ENCODE data around the gene ABCC4. TPM values are rescaled to one million over a fixed set of nuclear protein-coding genes. Genes with fewer than 3 reads are reported as not detected.

The ABCC4 gene
- total RNA-seq, 1 donor from 2014 or later, result 39.8 TPM

DNA sequence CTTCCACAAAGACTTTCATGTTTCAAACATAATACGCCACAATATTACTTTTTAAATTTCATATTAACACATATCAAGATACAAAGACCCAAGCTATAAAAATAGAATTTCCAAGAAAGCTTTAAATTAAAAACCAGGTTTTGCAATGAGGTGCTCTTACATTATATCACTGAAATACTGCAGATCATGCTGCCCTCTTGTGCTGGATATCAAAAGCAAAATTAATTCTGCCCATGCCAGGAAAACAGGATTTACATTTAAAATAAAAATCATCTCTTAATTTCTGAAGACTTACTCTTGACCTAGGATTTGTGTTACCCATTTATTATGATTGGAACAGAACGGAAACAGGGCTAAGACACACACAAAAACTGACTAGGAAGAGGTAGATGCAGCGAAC is 145.0 kb downstream of the ABCC4 start:
- DNase-seq (ENCODE audit: low spot score), result no peak

DNA sequence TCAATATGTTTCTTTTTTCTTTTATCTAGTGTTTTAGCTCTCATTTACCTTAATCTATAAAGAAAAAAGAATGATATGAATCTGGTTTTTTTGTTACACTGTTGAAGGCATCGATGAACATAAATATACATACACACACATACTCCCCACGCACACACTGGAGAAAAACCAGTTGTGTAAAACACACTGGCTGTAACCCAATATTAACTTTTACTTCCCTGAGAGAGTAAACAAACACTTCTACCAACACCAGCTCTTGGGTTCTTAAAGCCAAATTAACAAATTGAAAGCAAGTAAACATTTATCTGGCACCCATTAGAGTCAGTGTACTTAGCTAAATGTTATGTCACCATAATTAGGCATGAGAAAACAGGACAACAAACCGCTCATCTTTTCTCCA is 145.7 kb downstream of the ABCC4 start:
- DNase-seq (ENCODE audit: low spot score), result no peak

DNA sequence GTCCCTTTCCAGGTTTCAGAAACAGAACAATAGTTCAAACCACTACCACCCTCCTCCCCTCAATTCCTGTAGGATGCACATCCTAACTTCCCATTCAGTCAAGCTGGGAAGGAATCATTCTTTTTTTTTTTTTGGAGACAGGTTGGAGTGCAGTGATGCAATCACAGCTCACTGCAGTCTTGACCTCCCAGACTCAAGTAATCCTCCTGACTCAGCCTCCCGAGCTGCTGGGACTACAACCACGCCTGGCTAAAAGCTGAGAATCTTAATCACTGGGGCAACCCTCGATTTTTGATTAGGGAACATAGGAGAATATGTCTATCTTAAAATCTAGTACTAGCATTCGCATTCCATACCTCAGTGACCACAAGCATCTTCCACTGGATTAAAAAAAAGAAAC is 146.2 kb downstream of the ABCC4 start:
- DNase-seq (ENCODE audit: low spot score), result no peak

DNA sequence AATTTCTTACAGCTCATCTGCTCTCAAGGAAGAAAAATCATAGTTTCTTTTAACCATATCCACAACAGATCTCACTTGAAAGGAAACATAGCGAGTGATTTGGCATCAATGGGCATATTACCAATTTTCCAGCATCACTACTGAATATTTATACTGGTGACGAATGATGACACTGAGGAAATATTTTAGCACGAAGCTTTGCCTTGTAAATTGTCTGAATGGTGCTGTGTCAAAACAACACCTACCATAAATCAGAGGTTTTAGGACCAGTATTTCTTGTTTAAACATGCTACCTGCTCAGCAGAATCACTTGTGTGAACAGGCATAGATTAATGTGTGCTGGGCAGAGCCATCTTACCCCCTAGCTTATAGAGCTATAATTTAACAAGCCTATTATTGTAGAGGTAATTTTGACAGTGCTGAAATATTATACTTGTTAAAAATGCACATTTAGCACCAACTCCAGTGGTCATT is 146.8 kb downstream of the ABCC4 start:
- DNase-seq (ENCODE audit: low spot score), result no peak

DNA sequence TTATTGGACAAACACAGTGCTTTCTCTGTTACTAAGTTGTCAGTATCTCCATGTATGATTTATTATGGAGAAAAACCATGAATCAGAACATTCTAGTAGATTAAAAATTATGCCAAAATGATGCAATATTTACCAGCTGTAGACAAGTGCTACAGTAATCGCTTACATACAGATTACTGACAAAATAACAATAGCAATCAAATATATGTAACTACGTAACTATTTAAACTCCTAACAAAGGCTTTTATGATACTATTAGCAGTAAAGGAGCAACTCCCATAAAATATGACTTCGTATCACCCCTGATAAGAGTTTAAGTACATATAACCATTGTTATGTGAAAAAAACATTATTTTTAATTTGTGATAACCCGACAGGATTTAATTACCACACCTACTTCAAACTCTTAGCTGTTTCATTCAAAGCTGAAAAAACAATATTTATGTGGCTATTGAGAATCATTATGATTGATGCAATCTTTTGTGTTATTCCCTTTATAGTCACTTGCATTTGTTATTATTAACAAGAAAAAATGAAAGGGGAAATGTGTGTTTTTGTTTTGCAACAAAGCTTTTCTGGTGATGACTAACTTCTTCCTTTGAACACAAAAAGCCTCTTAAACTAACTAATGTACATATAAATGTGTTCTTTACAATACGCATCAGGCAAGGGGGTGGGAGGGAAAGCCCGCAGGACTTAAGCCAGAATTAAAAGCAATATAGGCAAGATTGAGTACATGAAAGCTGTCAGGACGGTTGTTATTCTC is 147.4 kb downstream of the ABCC4 start:
- DNase-seq (ENCODE audit: low spot score), result no peak

DNA sequence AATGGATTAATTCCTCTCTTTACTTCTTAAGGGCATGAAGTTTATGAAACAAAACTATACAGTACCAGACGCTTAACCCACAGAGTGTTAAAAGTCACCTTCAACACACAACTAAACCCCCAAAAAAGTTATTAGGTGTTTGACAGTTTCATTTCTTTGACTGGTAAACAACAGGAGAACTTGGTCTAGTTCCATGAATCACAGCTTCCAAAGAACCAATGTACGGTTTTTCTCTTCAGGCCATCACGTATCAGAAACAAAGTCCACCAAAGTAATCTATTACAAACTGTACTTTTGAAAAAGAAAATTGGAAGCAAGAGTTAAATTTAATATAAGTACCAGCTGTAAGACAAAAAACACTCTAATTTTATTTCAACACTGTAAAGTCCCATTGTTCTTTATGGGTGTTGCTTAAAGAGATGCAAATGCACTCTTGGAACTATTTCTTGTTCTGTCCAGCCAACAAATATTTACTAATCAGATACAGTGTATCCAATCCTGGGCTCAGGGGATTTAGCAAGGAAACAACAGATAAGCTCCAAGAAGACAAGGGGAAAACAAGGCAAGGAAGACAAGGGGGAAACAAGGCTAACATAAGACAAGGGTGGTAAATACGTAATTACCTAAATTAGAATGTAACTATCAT is 149.2 kb downstream of the ABCC4 start:
- DNase-seq (ENCODE audit: low spot score), result no peak

DNA sequence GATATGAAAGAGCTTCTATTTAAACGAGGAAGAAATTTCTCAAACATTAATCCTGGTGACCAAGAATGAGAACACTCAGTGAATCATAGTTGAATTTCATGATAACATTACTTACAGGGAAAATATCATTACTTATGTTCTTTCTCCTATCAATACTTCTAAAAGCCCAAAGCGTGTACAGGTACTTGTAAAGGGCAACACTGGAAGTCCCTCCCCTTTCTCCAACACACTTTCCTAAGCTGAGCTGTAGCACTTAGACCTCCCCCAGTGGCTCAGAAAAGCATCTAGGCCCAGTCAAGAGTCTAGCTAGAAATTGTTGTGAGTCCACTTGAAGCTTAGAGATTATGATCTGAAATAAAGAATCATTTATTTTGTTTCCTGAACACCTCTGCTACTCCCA is 150.7 kb downstream of the ABCC4 start:
- DNase-seq (ENCODE audit: low spot score), result no peak

DNA sequence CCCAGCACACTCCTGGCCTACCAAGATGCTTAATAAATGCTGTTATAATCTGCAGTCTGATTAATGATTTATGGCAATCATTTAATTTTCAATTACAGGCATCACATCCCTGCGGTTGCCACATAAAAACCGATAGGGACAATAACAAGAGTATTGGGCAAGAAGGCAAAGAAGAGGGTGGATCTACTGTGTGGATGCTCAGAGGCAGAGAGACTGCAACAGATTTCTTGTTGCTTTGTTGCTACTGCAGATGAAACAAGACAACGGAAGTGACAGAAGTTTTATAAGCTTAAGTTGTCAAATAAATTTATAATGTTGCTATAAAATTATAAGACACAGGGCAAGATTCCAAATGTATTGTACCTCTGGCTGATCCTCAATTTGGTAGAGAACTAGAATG is 154.8 kb downstream of the ABCC4 start:
- DNase-seq (ENCODE audit: low spot score), result no peak

DNA sequence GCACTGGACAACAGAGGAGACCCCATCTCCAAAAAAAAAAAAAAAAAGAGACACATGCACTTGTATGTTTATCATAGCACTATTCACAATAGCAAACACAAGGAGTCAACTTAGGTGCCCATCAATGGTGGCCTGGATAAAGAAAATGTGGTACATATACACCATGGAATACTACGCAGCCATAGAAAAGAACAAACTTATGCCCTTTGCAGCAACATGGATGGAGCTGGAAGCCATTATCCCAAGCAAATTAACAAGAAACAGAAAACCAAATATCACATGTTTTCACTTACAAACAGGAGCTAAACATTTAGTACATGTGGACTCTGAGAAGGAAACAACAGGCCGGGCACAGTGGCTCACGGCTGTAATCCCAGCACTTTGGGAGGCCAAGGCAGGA is 155.7 kb downstream of the ABCC4 start:
- no peak for DNase-seq (ENCODE audit: low spot score)

DNA sequence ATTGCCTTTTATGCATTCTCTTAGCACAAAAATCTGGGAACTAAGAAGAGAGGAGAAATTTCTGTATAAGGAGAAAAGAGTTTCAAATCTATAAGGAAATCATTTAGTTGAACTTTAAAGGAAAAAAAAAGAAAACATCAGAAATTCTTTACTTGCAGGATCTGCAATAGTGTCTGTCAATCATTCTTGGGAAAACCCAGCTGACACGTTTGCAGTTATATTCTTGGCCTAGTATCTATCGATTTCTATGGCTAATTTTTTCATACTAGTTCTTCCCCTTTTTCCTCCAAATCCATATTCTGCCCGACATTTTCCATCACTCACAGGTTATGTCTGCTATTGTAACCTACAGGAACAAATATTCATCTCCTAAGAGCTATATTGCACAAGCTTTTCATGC is 160.7 kb downstream of the ABCC4 start:
- DNase-seq (ENCODE audit: low spot score), result no peak

DNA sequence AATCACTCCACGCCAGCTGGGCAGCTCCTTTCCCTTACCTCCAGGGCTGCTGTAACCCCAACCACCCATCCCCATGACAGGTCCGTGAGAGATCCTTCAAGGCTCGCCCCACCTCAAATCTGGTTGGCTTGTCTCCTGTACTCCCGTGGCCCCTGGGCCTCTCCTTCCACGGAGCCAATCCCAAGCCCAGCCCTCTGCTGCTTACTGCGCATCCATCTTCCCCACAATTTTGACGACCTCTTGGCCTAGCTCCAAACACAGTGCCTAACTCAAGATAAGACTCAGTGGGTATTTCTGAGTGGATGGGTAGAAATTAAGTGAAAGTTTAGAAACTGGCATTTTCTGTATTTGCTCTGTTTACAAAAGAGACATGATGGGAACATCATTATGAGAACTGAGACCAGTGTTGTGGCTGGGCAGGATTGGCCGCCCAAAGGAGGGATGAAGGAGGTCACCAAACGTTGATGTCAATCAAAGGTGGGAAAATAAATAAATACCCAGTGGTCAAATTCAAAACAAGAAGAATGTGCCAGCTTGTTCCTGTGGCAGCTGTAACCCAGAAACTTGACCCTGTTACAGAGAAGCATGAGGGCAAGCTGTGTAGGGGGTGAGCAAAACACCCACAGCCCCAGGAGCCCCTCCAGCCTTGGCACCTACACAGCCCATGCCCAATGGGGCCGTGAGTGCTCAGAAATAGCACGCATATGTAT is 162.2 kb downstream of the ABCC4 start:
- no peak for DNase-seq (ENCODE audit: low spot score)

DNA sequence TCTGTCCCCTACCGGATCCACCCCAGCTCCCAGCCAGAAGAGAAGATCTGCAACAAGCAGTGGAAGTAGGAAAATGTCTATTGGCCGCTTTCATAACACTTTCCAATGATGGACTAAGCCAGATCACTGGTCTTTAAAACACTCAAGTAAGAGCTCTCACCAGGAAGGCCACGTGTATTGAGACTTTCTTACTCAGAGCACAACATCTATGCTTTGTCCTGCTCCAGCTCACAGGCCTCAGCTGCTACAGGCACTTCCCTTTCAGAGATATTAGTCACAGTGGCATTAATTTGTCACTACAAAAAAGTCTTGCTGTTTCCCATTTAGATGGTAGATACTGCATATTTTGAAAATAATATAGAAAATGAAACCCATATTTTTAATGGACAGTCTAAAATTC is 164.2 kb downstream of the ABCC4 start:
- DNase-seq (ENCODE audit: low spot score), result no peak

DNA sequence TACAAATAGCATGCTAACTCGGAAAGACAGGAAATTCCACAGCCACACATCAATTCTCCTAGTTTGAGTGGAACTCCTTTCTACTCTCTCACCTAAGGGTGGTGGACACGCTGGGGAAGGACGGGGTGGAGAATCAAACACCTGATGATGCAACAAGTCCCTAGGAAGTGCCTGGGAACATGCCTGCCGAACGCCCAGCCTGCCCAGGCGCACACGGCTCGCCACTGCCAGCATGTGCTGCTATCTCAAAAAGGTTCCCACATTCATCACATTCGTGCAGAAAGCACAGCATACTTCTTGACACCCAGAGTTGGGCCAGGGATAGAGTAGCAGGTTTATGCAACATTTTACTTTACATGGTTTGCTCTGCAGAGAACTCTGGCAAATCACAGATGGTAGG is 164.6 kb downstream of the ABCC4 start:
- no peak for DNase-seq (ENCODE audit: low spot score)

DNA sequence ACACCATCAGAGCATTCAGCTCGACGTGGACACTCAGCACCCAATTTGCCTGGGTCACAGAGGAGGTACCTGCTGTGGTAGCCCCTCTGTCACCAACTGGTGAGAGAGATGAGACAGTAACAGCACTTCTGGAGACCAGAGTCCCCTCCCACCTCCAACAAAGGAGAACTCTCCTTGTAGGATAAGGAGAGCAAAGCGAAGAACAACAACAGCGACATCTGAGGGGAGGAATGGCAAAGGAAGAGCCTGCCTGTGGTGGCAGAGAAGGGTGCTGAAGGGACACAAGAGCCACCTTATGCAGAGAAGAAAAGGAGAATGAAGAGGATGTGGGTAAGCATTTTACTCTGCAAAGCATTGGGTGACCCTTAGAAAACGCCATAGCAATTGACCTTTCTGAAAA is 167.8 kb downstream of the ABCC4 start:
- no peak for DNase-seq (ENCODE audit: low spot score)

DNA sequence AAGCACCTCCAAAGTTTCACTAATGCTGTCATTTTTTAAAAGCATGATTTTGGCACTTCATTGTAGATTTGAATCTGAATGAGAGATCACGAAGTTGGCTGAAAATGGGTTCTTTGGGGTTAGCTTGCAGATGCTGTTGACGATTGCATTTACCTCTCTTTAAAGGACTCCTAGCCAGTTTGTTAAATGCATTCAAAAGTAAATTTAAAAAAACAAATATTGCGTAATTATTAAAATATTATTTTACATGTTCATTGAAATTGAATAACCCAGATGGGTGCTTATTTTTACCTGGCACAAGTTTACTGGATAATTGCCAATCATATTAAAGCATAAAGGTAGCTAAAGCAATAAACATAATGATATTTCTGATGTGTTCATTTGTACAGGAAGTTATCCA is 172.2 kb downstream of the ABCC4 start:
- DNase-seq (ENCODE audit: low spot score), result no peak

DNA sequence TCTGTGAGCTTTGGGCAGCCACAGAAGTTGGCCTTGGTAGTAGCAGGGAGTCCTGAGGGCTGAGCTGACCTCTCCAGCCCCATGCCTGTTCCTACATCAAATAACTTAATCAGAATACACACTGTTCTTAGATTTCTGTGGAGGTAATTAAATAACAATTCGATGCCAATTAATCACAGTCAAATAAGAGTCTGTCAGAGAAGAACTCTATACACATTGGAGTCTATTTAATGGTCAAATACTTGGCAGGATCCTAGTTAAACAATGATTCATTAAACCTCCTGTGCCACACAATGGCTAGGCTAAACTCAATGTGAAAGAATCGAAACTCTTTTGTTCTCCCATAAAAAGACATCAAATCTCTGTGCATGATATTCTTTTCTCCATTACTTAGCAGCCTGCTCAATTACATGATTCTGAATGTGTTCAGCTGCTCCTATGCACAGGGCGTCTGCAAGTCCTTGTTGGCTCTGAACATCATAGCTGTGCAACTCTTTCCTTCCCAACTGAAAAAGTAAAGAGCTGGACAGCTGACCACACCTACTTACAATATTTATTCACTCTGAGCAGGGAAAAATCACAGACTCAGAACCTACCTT is 173.1 kb downstream of the ABCC4 start:
- peak; percentile 47 for DNase-seq (ENCODE audit: low spot score)

DNA sequence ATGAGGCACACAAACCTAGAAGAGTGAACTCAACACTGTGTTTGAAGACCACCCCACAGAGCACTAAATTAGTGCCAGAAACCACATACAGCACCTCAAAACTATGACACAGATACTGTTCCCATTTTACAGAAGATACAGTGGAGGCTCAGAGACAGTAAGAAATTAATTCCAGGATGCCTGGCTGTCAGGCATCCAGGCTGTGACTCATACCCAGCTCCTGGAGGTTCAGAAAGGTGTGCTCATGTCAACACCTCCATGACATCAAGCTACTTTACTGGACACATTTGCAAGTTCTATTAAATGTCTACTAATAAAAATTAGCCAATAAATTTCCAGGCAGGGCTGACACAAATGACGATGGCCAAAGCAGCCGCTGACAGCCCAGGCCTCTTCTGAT is 176.3 kb downstream of the ABCC4 start:
- no peak for DNase-seq (ENCODE audit: low spot score)

DNA sequence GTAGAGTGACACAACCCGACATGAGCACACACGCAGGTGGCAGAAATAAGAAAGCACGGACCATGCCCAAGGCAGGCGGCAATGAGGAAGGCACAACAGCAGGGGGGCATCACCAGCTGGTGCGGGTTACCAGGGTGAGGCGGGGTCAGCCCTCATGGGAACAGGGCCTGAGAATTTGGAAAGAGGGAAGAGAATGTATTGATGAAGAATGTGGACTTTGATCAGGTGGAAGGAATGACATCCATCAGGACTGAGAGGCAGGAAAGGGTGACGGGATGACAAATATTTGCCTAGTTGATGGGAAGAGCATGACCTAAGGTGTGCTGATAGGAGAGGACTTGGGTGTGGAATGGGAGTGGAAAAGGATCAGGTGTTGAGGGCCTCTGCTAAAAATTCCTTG is 177.5 kb downstream of the ABCC4 start:
- DNase-seq (ENCODE audit: low spot score), result peak; percentile 68

DNA sequence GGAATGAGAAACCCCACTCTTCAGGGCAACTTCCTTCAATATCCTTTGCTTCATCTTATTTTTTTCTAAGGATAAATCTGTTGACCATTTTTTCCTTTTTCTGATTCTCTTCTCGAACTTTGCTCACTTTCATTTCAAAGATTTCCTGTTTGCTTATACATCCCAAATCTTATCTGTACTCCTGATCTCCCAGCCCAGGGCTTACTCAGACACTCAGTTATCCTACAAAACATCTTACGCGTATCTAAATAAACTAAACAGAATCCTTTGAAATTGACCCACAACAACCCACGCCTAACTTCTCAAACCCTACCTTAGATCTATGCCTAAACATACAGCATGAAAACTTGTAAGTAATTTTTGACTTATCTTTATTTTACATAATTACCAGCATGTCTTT is 179.2 kb downstream of the ABCC4 start:
- no peak for DNase-seq (ENCODE audit: low spot score)

DNA sequence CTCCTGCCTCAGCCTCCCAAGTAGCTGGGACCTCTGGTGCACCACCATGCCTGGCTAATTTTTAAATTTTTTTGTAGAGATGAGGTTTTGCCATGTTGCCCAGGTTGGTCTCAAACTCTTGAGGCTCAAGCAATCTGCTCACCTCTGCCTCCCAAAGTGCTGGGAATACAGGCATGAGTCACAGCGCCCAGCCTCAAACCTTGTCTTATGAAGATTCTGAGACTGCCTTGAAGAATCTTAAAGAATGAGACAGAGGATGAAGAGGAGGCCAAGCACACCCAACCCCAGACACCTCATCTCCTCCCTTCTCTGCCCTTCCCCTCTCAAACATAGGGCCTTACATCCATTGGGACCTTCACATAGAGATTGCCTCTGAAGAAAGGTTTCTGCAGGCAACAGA is 179.7 kb downstream of the ABCC4 start:
- DNase-seq (ENCODE audit: low spot score), result no peak

DNA sequence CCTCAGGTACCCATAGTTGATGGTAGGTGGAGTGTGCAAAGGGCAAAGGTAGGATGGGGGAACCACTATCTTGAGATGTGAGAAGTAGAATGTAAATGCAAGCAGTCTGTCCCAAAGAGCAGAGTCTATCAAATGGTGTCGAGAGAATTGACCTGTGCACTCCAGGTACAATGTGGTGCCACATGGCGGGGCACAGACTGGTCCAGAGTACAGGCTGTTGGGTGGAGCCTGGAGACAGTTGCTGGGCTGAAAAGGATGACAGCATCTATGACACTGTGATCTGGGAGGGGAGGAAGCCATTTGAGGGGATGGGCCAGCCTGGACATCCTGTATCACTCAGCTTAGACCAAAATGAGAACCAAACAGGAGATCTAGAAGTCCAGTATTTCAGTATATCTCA is 180.6 kb downstream of the ABCC4 start:
- no peak for DNase-seq (ENCODE audit: low spot score)

DNA sequence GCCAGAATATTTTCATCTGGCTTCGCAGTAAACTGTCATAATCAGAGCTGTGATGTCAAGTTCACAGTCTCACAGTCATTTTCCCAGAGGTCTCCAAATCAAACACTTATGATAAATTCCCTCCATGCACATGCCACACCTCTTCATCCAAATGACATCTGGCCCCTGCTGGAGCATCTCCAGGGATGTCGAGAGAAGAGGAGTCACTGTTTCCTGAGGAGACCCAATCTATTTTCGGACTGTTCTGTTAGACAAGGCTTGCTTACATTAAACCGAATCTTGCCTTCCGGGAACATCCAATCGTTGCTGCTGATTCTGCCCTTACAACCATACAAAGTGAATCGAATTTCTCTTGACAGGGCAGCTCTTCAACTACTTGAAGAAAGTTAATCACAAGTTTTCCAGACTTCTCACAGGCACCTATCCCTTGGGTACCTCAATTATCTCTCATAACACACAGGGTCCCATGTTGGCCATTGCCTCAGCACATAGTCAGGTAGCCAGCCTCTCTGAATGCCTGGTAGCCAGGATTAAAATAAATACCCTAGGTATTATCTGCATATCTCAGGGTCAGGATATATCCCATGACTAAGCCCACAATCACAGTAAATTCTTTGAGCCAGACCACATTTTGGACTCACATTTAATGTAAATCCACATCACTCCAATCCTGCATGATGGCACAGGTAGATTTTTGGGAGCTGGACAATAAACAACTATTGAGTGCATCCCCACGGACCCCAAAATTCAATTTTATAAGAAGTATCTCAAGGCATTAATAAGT is 182.5 kb downstream of the ABCC4 start:
- DNase-seq (ENCODE audit: low spot score), result no peak

All from mucosa of gallbladder (tissue), 1 donor.